ENCODE measurements around the gene TRIP13.

- TF ChIP-seq SMAD3 (CRISPR knock-in tag; conservative IDR thresholded peaks at IDR 0.05) (no peak), ZBTB40 (IDR thresholded peaks at IDR 0.05) (no peak), ZBTB40 (CRISPR knock-in tag; IDR thresholded peaks at IDR 0.05) (no peak), ZNF263 (CRISPR knock-in tag; IDR thresholded peaks at IDR 0.05; ENCODE audit: borderline replicate concordance) (no peak), ZNF253 (CRISPR knock-in tag; conservative IDR thresholded peaks at IDR 0.05) (no peak), CTCF (IDR thresholded peaks at IDR 0.05 in 2 of 3, conservative IDR thresholded peaks at IDR 0.05 in 1 of 3; ENCODE audit: insufficient read depth in 2 of 3, low read depth in 1 of 3, low read length in 3 of 3) (no peak), MAFK (IDR thresholded peaks at IDR 0.05; ENCODE audit: low read length) (no peak), POLR2B (IDR thresholded peaks at IDR 0.05; ENCODE audit: low read depth, partially characterized antibody) (no peak), CHD7 (IDR thresholded peaks at IDR 0.05; ENCODE audit: low read depth, low read length) (no peak), ZC3H4 (CRISPR knock-in tag; IDR thresholded peaks at IDR 0.05; ENCODE audit: borderline replicate concordance) (no peak), ERF (CRISPR knock-in tag; IDR thresholded peaks at IDR 0.05) (no peak), BRCA1 (IDR thresholded peaks at IDR 0.05) (no peak), BRCA1 (CRISPR knock-in tag; IDR thresholded peaks at IDR 0.05) (no peak), ZNF766 (CRISPR knock-in tag; conservative IDR thresholded peaks at IDR 0.05) (no peak)
Measured at GRCh38 chr5:900781-901180, 8.1 kb downstream of the TRIP13 start.

All from K562 (cell line).